Measurements from ENCODE around the gene SLC25A30. TPM values are rescaled to one million over a fixed set of nuclear protein-coding genes. Genes with fewer than 3 reads are reported as not detected.

Gene SLC25A30
- total and polyA plus RNA-seq, 10 donors, result 5.9 to 31.9 (median 19.0) TPM

- H3K36me3 ChIP-seq, result no peaks in the 10 kb centered on the region
- H3K4me1 ChIP-seq, result peaks cover 7 to 21% (median 15%) of the 10 kb centered on the region in 6 donors
- no peak overlapping the region for H3K4me3 ChIP-seq
- H3K27ac ChIP-seq, result no peak overlapping the region
- intact Hi-C loops (cut with DNase I; ENCODE audit: low total_unique reads), result no loop called here
- H3K9me3 ChIP-seq, result no peaks in the 10 kb centered on the region
- WGBS, 5 donors, result 84 to 92% (median 89%) methylated on average over 4 of the region's 4 CpGs
- DNase-seq, result no peak
- TF ChIP-seq POLR2A (IDR thresholded peaks at IDR 0.05) (no peak), CTCF (IDR thresholded peaks at IDR 0.05 in 8 of 11, conservative IDR thresholded peaks at IDR 0.05 in 3 of 11) (no peak), POLR2AphosphoS5 (IDR thresholded peaks at IDR 0.05) (no peak)
- H3K27me3 ChIP-seq (replicated peaks in 1 of 7), result no peaks in the 10 kb centered on the region
These were observed 18.8 kb upstream of the SLC25A30 start for GRCh38 chr13:45436953-45437352.

- WGBS, 5 donors, result 83 to 93% (median 90%) methylated on average over 9 of the region's 9 CpGs
- intact Hi-C loops (cut with DNase I; ENCODE audit: low total_unique reads), result no loop called here
- Histone ChIP-seq H3K9me3 (no peaks in the 10 kb centered on the region), H3K27me3 (replicated peaks in 1 of 7) (no peaks in the 10 kb centered on the region), H3K36me3 (no peaks in the 10 kb centered on the region), H3K4me1 (peaks cover under 1 to 15% (median 9%) of the 10 kb centered on the region in 6 donors), H3K4me3 (no peak overlapping the region), H3K27ac (no peak overlapping the region)
- no peak for DNase-seq
- TF ChIP-seq POLR2A (IDR thresholded peaks at IDR 0.05) (no peak), CTCF (IDR thresholded peaks at IDR 0.05 in 8 of 11, conservative IDR thresholded peaks at IDR 0.05 in 3 of 11) (no peak), POLR2AphosphoS5 (IDR thresholded peaks at IDR 0.05) (no peak)
These were observed 18.2 kb upstream of the SLC25A30 start for GRCh38 chr13:45436332-45436731.

GRCh38 chr13:45434556-45435371 lies 16.6 kb upstream of the SLC25A30 start:
- DNase-seq, result no peak
- Histone ChIP-seq H3K4me1 (no peaks in the 10 kb centered on the region), H3K27ac (no peak overlapping the region), H3K27me3 (replicated peaks in 1 of 7) (no peaks in the 10 kb centered on the region), H3K4me3 (no peak overlapping the region), H3K36me3 (no peaks in the 10 kb centered on the region), H3K9me3 (no peaks in the 10 kb centered on the region)
- no peak for TF ChIP-seq POLR2AphosphoS5 (IDR thresholded peaks at IDR 0.05)
- TF ChIP-seq CTCF (IDR thresholded peaks at IDR 0.05 in 8 of 11, conservative IDR thresholded peaks at IDR 0.05 in 3 of 11), result no peak
- TF ChIP-seq POLR2A (IDR thresholded peaks at IDR 0.05), result no peak
- WGBS, 5 donors, result 89 to 96% (median 90%) methylated on average over 8 of the region's 8 CpGs
- intact Hi-C loops (cut with DNase I; ENCODE audit: low total_unique reads), result no loop called here

- DNase-seq, result no peak
- Histone ChIP-seq H3K4me1 (no peaks in the 10 kb centered on the region), H3K27me3 (replicated peaks in 1 of 7) (no peaks in the 10 kb centered on the region), H3K36me3 (no peaks in the 10 kb centered on the region), H3K9me3 (no peaks in the 10 kb centered on the region), H3K4me3 (no peak overlapping the region), H3K27ac (no peak overlapping the region)
- intact Hi-C loops (cut with DNase I; ENCODE audit: low total_unique reads), result no loop called here
- WGBS, 5 donors, result 83 to 90% (median 84%) methylated on average over 5 of the region's 5 CpGs
- TF ChIP-seq POLR2AphosphoS5 (IDR thresholded peaks at IDR 0.05) (no peak), CTCF (IDR thresholded peaks at IDR 0.05 in 8 of 11, conservative IDR thresholded peaks at IDR 0.05 in 3 of 11) (no peak), POLR2A (IDR thresholded peaks at IDR 0.05) (no peak)
These were observed 15.2 kb upstream of the SLC25A30 start for GRCh38 chr13:45433381-45433790.
